ENCODE measurements around the gene NAGLU. TPM values are rescaled to one million over a fixed set of nuclear protein-coding genes. Genes with fewer than 3 reads are reported as not detected.

Gene NAGLU
- total and polyA plus RNA-seq, 2 of the 13 experiments (the other 11 are each of a cell fraction or from before 2014, with no cell fraction given) = 28.2 to 40.1 TPM

DNA sequence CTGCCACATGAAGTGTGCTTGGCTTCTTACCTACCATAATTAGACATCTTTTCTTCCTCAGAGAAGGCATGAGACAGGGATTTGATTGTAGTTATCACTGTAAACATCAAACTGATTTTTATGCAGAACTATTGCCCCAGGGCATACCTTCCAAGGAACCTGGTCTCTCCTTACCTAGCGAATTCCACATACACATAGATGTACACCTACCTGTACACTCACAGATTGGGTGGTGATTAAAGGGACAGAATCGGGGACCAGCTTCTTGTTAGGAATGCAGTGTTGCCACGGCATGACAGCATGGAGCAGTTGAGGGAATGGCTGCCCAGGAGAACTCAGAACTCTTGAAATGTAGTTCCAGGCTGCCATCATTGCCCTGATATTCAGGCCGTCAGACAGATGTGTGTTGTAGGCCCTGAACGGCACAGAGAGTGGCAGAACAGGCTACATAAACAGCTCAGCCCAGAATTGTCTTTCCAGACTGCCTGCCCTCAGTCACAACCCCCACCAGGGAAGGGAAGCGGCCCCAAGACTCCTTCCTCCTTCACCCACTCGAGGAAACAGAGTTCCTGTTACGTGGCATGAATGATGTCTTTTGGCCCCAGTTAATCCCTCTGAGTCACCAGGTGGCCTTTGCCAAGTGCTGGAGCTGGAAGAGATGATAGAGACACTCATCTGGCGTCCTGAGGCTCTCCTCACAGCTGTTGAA lies 17.8 kb upstream of the NAGLU start (continued):
- no peak for TF ChIP-seq RXRA (CRISPR knock-in tag; IDR thresholded peaks at IDR 0.05)
- TF ChIP-seq, protein P1, sequence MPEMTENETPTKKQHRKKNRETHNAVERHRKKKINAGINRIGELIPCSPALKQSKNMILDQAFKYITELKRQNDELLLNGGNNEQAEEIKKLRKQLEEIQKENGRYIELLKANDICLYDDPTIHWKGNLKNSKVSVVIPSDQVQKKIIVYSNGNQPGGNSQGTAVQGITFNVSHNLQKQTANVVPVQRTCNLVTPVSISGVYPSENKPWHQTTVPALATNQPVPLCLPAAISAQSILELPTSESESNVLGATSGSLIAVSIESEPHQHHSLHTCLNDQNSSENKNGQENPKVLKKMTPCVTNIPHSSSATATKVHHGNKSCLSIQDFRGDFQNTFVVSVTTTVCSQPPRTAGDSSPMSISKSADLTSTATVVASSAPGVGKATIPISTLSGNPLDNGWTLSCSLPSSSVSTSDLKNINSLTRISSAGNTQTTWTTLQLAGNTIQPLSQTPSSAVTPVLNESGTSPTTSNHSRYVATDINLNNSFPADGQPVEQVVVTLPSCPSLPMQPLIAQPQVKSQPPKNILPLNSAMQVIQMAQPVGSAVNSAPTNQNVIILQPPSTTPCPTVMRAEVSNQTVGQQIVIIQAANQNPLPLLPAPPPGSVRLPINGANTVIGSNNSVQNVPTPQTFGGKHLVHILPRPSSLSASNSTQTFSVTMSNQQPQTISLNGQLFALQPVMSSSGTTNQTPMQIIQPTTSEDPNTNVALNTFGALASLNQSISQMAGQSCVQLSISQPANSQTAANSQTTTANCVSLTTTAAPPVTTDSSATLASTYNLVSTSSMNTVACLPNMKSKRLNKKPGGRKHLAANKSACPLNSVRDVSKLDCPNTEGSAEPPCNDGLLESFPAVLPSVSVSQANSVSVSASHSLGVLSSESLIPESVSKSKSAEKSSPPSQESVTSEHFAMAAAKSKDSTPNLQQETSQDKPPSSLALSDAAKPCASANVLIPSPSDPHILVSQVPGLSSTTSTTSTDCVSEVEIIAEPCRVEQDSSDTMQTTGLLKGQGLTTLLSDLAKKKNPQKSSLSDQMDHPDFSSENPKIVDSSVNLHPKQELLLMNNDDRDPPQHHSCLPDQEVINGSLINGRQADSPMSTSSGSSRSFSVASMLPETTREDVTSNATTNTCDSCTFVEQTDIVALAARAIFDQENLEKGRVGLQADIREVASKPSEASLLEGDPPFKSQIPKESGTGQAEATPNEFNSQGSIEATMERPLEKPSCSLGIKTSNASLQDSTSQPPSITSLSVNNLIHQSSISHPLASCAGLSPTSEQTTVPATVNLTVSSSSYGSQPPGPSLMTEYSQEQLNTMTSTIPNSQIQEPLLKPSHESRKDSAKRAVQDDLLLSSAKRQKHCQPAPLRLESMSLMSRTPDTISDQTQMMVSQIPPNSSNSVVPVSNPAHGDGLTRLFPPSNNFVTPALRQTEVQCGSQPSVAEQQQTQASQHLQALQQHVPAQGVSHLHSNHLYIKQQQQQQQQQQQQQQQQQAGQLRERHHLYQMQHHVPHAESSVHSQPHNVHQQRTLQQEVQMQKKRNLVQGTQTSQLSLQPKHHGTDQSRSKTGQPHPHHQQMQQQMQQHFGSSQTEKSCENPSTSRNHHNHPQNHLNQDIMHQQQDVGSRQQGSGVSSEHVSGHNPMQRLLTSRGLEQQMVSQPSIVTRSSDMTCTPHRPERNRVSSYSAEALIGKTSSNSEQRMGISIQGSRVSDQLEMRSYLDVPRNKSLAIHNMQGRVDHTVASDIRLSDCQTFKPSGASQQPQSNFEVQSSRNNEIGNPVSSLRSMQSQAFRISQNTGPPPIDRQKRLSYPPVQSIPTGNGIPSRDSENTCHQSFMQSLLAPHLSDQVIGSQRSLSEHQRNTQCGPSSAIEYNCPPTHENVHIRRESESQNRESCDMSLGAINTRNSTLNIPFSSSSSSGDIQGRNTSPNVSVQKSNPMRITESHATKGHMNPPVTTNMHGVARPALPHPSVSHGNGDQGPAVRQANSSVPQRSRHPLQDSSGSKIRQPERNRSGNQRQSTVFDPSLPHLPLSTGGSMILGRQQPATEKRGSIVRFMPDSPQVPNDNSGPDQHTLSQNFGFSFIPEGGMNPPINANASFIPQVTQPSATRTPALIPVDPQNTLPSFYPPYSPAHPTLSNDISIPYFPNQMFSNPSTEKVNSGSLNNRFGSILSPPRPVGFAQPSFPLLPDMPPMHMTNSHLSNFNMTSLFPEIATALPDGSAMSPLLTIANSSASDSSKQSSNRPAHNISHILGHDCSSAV (CRISPR knock-in tag; IDR thresholded peaks at IDR 0.05; ENCODE audit: borderline replicate concordance) = no peak
- TF ChIP-seq, protein P2, sequence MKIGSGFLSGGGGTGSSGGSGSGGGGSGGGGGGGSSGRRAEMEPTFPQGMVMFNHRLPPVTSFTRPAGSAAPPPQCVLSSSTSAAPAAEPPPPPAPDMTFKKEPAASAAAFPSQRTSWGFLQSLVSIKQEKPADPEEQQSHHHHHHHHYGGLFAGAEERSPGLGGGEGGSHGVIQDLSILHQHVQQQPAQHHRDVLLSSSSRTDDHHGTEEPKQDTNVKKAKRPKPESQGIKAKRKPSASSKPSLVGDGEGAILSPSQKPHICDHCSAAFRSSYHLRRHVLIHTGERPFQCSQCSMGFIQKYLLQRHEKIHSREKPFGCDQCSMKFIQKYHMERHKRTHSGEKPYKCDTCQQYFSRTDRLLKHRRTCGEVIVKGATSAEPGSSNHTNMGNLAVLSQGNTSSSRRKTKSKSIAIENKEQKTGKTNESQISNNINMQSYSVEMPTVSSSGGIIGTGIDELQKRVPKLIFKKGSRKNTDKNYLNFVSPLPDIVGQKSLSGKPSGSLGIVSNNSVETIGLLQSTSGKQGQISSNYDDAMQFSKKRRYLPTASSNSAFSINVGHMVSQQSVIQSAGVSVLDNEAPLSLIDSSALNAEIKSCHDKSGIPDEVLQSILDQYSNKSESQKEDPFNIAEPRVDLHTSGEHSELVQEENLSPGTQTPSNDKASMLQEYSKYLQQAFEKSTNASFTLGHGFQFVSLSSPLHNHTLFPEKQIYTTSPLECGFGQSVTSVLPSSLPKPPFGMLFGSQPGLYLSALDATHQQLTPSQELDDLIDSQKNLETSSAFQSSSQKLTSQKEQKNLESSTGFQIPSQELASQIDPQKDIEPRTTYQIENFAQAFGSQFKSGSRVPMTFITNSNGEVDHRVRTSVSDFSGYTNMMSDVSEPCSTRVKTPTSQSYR (CRISPR knock-in tag; IDR thresholded peaks at IDR 0.05; ENCODE audit: borderline replicate concordance) = no peak
- no peak for TF ChIP-seq BRCA1 (CRISPR knock-in tag; IDR thresholded peaks at IDR 0.05)
- TF ChIP-seq HOXA5 (CRISPR knock-in tag; IDR thresholded peaks at IDR 0.05) = no peak
- TF ChIP-seq MED8 (CRISPR knock-in tag; IDR thresholded peaks at IDR 0.05; ENCODE audit: insufficient replicate concordance) = peak; percentile 37
- TF ChIP-seq ISX (CRISPR knock-in tag; conservative IDR thresholded peaks at IDR 0.05) = no peak
- no peak for TF ChIP-seq FOXJ3 (CRISPR knock-in tag; IDR thresholded peaks at IDR 0.05; ENCODE audit: borderline replicate concordance)
- TF ChIP-seq ZNF160 (CRISPR knock-in tag; IDR thresholded peaks at IDR 0.05) = no peak
- peak; percentile 2; the same call in 1 of the 2 replicates for TF ChIP-seq ZNF501 (CRISPR knock-in tag; IDR thresholded peaks at IDR 0.05)
- TF ChIP-seq, protein P3, sequence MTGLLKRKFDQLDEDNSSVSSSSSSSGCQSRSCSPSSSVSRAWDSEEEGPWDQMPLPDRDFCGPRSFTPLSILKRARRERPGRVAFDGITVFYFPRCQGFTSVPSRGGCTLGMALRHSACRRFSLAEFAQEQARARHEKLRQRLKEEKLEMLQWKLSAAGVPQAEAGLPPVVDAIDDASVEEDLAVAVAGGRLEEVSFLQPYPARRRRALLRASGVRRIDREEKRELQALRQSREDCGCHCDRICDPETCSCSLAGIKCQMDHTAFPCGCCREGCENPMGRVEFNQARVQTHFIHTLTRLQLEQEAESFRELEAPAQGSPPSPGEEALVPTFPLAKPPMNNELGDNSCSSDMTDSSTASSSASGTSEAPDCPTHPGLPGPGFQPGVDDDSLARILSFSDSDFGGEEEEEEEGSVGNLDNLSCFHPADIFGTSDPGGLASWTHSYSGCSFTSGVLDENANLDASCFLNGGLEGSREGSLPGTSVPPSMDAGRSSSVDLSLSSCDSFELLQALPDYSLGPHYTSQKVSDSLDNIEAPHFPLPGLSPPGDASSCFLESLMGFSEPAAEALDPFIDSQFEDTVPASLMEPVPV (CRISPR knock-in tag; IDR thresholded peaks at IDR 0.05) = no peak
- no peak for TF ChIP-seq GATA4 (IDR thresholded peaks at IDR 0.05; ENCODE audit: borderline replicate concordance, low read depth)
- TF ChIP-seq ZNF550 (CRISPR knock-in tag; IDR thresholded peaks at IDR 0.05; ENCODE audit: borderline replicate concordance) = no peak
- TF ChIP-seq NAIF1 (CRISPR knock-in tag; IDR thresholded peaks at IDR 0.05; ENCODE audit: borderline replicate concordance) = no peak
- no peak for TF ChIP-seq ZKSCAN1 (IDR thresholded peaks at IDR 0.05; ENCODE audit: low read length)
- no peak for TF ChIP-seq MXD4 (CRISPR knock-in tag; IDR thresholded peaks at IDR 0.05)
- no peak for TF ChIP-seq ZBTB20 (CRISPR knock-in tag; IDR thresholded peaks at IDR 0.05; ENCODE audit: borderline replicate concordance, low read depth)
- no peak for TF ChIP-seq RELA (CRISPR knock-in tag; IDR thresholded peaks at IDR 0.05)

All from HepG2 (cell line).